PC-3 (cell line): ENCODE data around the gene ERGIC1. TPM values are rescaled to one million over a fixed set of nuclear protein-coding genes. Genes with fewer than 3 reads are reported as not detected.

Source experiments
- ATAC-seq: fragments of 200-7000 bp; cut with Tn5 transposase; 2 replicates; pipeline ENCODE4 v1.9.1; 2020; ENCODE audit warnings: mild to moderate bottlenecking, moderate library complexity
- BruUV-seq: library from RNA; stranded (reverse); fragments of 400-500 nt; replicated peaks from 2 replicates; lab custom pipeline; 2021; lab: Mats Ljungman, UMichigan
- CTCF ChIA-PET: fragments of 300-600 bp; sonication (Branson Sonifier 250); formaldehyde crosslinking; loops from one replicate; lab custom pipeline; 2022; ENCODE audit warnings: antibody characterized with exemption; lab: Charles Lee
- POLR2A ChIA-PET: fragments of 300-600 bp; sonication (Branson Sonifier 250); formaldehyde crosslinking; loops from one replicate; lab custom pipeline; 2022; ENCODE audit warnings: antibody characterized with exemption; ENCODE audit not compliant: unreplicated experiment; lab: Charles Lee
- DNase-seq: peaks from one replicate; pipeline ENCODE4 v3.0.0-alpha.2; 2015
- H2AFZ ChIP-seq: fragments of 300-600 bp; sonication (generic); 2 replicates; pipeline ENCODE4 v1.6.0; 2016; ENCODE audit warnings: antibody characterized with exemption, low read length
- H3F3A ChIP-seq: fragments of 300-600 bp; sonication (generic); one replicate; pipeline ENCODE4 v1.6.0; 2017; ENCODE audit warnings: antibody characterized with exemption, low read length, control low read depth, mild to moderate bottlenecking; ENCODE audit not compliant: unreplicated experiment
- H3K27ac ChIP-seq: fragments of 300-600 bp; sonication (generic); 2 replicates; pipeline ENCODE4 v1.5.1; 2016; ENCODE audit warnings: mild to moderate bottlenecking, low read length
- H3K27me3 ChIP-seq: fragments of 300-600 bp; sonication (generic); 2 replicates; pipeline ENCODE4 v1.6.1; 2016; ENCODE audit warnings: low read length, mixed read lengths
- H3K36me3 ChIP-seq: fragments of 300-600 bp; sonication (generic); 2 replicates; pipeline ENCODE4 v1.6.1; 2016; ENCODE audit warnings: low read depth, mixed run types, low read length, mixed read lengths
- H3K4me1 ChIP-seq: fragments of 300-600 bp; sonication (generic); 2 replicates; pipeline ENCODE4 v1.5.1; 2016; ENCODE audit warnings: low read length; ENCODE audit not compliant: insufficient read depth
- H3K4me2 ChIP-seq: fragments of 300-600 bp; sonication (generic); 2 replicates; pipeline ENCODE4 v1.6.0; 2016; ENCODE audit warnings: low read length
- H3K4me3 ChIP-seq: fragments of 300-600 bp; sonication (generic); 2 replicates; pipeline ENCODE4 v1.5.1; 2016; ENCODE audit warnings: mild to moderate bottlenecking, low read length, mixed read lengths
- H3K79me2 ChIP-seq: fragments of 300-600 bp; sonication (generic); 2 replicates; pipeline ENCODE4 v1.6.1; 2017; ENCODE audit warnings: low read length, mixed read lengths
- H3K9ac ChIP-seq: fragments of 300-600 bp; sonication (generic); 2 replicates; pipeline ENCODE4 v1.6.0; 2016; ENCODE audit warnings: mild to moderate bottlenecking, low read length
- H3K9me2 ChIP-seq: fragments of 300-600 bp; sonication (generic); replicated peaks from 2 replicates; pipeline ENCODE4 v1.6.1; 2016; ENCODE audit warnings: mixed run types, low read length, mixed read lengths
- H3K9me3 ChIP-seq: fragments of 300-600 bp; sonication (generic); 2 replicates; pipeline ENCODE4 v1.6.1; 2016; ENCODE audit warnings: low read length, mixed read lengths
- H4K20me1 ChIP-seq: fragments of 300-600 bp; sonication (generic); 2 replicates; pipeline ENCODE4 v1.6.1; 2016; ENCODE audit warnings: low read length, mixed read lengths
- EZH2 ChIP-seq: fragments of 300-600 bp; sonication (generic); IDR thresholded peaks from one replicate; pipeline ENCODE4 v1.6.1; 2017; ENCODE audit warnings: antibody characterized with exemption, mild to moderate bottlenecking, low read length; ENCODE audit not compliant: unreplicated experiment
- EZH2phosphoT487 ChIP-seq: fragments of 300-600 bp; sonication (generic); IDR thresholded peaks from 2 replicates; pipeline ENCODE4 v1.6.1; 2018; ENCODE audit warnings: mild to moderate bottlenecking, antibody characterized with exemption, low read length, borderline replicate concordance
- intact Hi-C: fragments of 100-400 bp; cut with micrococcal nuclease; formaldehyde crosslinking; loops from 2 replicates; pipeline ENCODE4 v1.9.0; 2023
- total RNA-seq: library from RNA; depleted of rRNA; stranded (reverse); fragments of >200 nt; gene quantifications from 2 replicates; pipeline ENCODE4 v1.2.3, GENCODE V29; 2014
- TF ChIP-seq, protein P1 (sequence below): fragments of 300-600 bp; sonication (generic); conservative IDR thresholded peaks from 2 replicates; pipeline ENCODE4 v1.5.1; 2017; ENCODE audit warnings: antibody characterized with exemption, low read depth, mild to moderate bottlenecking, low read length

ERGIC1 gene
- total RNA-seq, 1 experiment from 2014 or later: 148 TPM

- Histone ChIP-seq H4K20me1 (no peaks in the 10 kb centered on the region), H3K27ac (no peak overlapping the region), H2AFZ (no peak overlapping the region), H3K9ac (no peak overlapping the region), H3K4me1 (peaks cover 16% of the 10 kb centered on the region), H3K27me3 (no peaks in the 10 kb centered on the region), H3K4me2 (no peak overlapping the region), H3K9me3 (no peaks in the 10 kb centered on the region), H3K36me3 (no peaks in the 10 kb centered on the region; the same call in 1 of the 2 replicates), H3K4me3 (no peak overlapping the region), H3F3A (no peaks in the 10 kb centered on the region), H3K9me2 (no peaks in the 10 kb centered on the region), H3K79me2 (peaks cover 89% of the 10 kb centered on the region)
- no TSS peak for BruUV-seq
- intact Hi-C loops: no loop called here
- CTCF ChIA-PET: no interaction called here
- DNase-seq (no peak), ATAC-seq (no peak)
- TF ChIP-seq EZH2phosphoT487: no peak
- TF ChIP-seq, protein P1, sequence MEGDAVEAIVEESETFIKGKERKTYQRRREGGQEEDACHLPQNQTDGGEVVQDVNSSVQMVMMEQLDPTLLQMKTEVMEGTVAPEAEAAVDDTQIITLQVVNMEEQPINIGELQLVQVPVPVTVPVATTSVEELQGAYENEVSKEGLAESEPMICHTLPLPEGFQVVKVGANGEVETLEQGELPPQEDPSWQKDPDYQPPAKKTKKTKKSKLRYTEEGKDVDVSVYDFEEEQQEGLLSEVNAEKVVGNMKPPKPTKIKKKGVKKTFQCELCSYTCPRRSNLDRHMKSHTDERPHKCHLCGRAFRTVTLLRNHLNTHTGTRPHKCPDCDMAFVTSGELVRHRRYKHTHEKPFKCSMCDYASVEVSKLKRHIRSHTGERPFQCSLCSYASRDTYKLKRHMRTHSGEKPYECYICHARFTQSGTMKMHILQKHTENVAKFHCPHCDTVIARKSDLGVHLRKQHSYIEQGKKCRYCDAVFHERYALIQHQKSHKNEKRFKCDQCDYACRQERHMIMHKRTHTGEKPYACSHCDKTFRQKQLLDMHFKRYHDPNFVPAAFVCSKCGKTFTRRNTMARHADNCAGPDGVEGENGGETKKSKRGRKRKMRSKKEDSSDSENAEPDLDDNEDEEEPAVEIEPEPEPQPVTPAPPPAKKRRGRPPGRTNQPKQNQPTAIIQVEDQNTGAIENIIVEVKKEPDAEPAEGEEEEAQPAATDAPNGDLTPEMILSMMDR: no peak
- no peak for TF ChIP-seq EZH2
- POLR2A ChIA-PET: no interaction called here
Observed at GRCh38 chr5:172853355-172853975, 19.4 kb downstream of the ERGIC1 start.

- peaks cover 25% of the 10 kb centered on the region for H3K4me1 ChIP-seq
- H3K79me2 ChIP-seq: peaks cover 89% of the 10 kb centered on the region
- no peaks in the 10 kb centered on the region; the same call in 1 of the 2 replicates for H3K36me3 ChIP-seq
- POLR2A ChIA-PET: no interaction called here
- no peaks in the 10 kb centered on the region for H3K9me2 ChIP-seq
- DNase-seq: no peak
- CTCF ChIA-PET: no interaction called here
- H2AFZ ChIP-seq: no peak overlapping the region
- no peaks in the 10 kb centered on the region for H3K9me3 ChIP-seq
- H3K4me2 ChIP-seq: no peak overlapping the region
- ATAC-seq: peak; percentile 7; the same call in 1 of the 2 replicates
- TF ChIP-seq EZH2phosphoT487 (no peak), EZH2 (no peak)
- TF ChIP-seq, protein P1: no peak
- H4K20me1 ChIP-seq: no peaks in the 10 kb centered on the region
- intact Hi-C loops: no loop called here
- no peaks in the 10 kb centered on the region for H3K27me3 ChIP-seq
- no peak overlapping the region for H3K27ac ChIP-seq
- no peak overlapping the region for H3K9ac ChIP-seq
- no peaks in the 10 kb centered on the region for H3F3A ChIP-seq
- no TSS peak for BruUV-seq
- no peak overlapping the region for H3K4me3 ChIP-seq
Observed at GRCh38 chr5:172854451-172854871, 20.4 kb downstream of the ERGIC1 start.

DNA sequence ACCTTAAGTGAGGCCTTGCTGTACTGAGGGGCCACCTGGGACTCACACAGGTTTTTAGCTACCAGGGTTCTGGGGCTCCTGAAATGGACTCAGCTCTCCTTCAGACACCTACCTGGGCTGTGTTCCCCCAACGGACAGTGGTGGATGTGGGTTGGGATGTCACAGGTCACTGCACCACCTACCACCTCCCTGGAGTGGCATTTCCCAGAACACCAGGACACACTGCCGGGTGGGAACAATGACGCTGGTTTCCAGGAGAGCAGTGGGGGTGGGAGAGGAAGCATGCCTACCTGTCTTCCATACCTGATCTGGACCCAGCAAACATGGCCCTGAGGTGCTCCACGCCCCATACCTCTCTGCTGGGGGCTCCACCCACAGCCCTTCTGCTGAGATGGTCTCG is 20.9 kb downstream of the ERGIC1 start:
- no peaks in the 10 kb centered on the region for H3K9me3 ChIP-seq
- intact Hi-C loops: no loop called here
- ATAC-seq (no peak), DNase-seq (no peak)
- no peaks in the 10 kb centered on the region for H3K27me3 ChIP-seq
- CTCF ChIA-PET: no interaction called here
- H2AFZ ChIP-seq: no peak overlapping the region
- TF ChIP-seq EZH2: no peak
- no peak for TF ChIP-seq EZH2phosphoT487
- TF ChIP-seq, protein P1: no peak
- H3K79me2 ChIP-seq: peaks cover 90% of the 10 kb centered on the region
- no TSS peak for BruUV-seq
- no peaks in the 10 kb centered on the region for H3K9me2 ChIP-seq
- H3K4me3 ChIP-seq: no peak overlapping the region
- POLR2A ChIA-PET: no interaction called here
- H3F3A ChIP-seq: no peaks in the 10 kb centered on the region
- no peaks in the 10 kb centered on the region; the same call in 1 of the 2 replicates for H3K36me3 ChIP-seq
- H3K4me2 ChIP-seq: no peak overlapping the region
- no peaks in the 10 kb centered on the region for H4K20me1 ChIP-seq
- H3K27ac ChIP-seq: no peak overlapping the region
- H3K4me1 ChIP-seq: peaks cover 25% of the 10 kb centered on the region
- H3K9ac ChIP-seq: no peak overlapping the region
